Measurements from ENCODE around the gene CCK.

CCK gene

GRCh38 chr3:42224658-42225421 lies 41.1 kb downstream of the CCK start:
- no peak for DNase-seq

GRCh38 chr3:42224178-42224577 lies 41.8 kb downstream of the CCK start:
- no peak for DNase-seq

DNA sequence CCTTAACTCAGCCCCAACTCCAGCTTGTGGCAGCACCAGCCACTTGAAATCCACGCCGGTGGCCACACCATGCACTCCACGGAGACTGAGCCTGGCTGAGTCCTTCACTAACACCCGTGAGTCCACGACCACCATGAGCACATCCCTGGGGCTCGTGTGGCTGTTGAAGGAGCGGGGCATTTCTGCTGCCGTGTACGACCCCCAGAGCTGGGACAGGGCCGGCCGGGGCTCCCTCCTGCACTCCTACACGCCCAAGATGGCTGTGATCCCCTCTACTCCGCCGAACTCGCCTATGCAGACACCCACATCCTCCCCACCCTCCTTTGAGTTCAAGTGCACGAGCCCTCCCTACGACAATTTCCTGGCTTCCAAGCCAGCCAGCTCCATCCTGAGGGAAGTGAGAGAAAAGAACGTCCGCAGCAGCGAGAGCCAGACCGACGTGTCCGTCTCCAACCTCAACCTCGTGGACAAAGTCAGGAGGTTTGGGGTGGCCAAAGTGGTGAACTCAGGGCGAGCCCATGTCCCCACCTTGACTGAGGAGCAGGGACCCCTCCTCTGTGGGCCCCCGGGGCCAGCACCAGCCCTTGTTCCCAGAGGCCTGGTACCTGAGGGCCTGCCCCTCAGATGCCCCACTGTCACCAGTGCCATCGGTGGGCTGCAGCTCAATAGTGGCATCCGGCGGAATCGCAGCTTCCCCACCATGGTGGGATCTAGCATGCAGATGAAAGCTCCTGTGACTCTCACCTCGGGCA lies 42.9 kb downstream of the CCK start:
- DNase-seq, result no peak

DNA sequence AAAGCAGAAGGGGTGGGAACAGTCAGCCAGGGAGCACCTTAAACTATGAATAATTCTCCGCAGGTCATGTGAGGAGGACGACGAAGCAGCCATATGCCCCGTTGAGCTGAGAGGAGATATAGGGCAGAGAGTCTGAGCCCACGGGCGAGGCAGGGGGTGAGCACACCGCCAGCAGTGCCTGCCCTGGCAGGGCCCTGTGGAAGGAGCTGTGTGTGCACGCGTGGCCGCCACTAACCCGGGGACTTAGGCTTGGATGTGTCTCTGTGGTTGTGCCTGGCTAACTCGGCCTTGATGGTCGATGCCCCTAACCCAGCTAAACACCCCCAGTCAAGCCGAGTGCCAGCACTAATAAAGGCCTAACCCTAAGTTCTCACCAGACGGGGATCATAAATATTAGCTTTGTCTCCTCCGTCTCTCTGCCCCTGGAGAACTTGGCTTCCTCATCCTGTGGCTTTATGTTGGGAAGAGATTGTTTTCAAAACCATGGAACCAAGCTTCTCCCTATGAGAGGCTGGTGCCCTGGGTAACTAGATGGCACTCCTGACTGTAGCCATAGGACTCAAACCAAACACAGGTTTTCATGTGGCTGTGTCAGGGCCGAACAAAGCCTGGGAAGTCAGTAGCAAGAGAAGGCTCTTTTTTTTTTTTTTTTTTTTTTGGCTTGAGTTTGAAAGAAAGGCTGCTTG lies 45.4 kb downstream of the CCK start:
- no peak for DNase-seq

- DNase-seq, result no peak
Measured at GRCh38 chr3:42216931-42217333, 49.1 kb downstream of the CCK start.

GRCh38 chr3:42216302-42216701 lies 49.7 kb downstream of the CCK start:
- no peak for DNase-seq

DNA sequence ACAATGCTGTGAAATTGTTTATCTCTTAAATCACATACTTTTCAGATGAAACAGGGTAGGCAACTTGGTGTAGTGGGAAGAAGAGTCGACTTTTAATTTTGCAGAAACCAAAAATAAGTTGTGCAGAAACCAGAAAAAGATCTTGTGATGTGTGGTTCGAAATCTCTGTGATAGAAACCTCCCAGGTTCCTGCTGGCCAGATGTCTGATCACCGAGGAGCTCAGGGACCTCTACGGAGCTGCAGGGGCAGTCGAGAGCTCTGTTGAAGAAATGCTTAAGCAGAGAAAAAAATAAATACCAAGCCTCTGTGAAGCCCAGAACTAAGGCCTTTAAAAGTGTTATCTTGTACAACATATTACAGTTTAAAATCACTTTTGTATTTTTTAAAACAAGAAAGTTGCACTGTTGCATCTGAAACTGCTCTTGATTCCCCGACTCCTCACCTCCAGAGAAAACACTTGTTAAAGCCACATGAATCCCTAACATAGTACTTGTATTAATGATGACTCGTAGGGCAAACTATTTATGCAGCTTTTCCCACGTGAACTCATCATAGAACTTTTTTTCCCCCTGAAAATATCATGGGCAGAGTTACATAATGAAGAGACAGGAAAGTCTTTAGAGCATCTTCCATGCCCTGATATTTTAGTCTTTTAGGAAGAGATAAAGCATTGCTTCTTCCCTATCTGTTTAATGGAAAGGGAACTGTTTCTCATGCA lies 51.3 kb downstream of the CCK start:
- DNase-seq, result no peak

DNA sequence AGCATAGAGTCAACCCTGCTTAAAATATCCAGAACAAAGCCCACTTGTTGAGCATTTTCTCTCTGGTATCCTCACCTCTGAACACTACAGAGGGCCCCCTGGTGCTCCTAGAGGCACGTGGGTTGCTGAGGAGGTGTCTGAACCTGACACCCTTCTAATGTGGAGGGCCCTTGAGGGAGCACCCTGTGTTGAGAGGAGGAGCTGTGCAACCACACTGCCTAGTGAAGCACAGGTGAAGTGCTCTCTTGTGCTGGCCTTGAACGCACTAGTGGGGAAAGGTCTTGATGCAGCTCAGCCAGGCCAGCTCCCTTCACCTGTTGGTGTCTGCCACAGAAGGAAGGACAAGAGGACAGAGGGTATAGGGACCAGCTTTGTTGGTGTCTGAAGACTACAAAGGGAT lies 51.9 kb downstream of the CCK start:
- no peak for DNase-seq

- DNase-seq, result no peak
Measured at GRCh38 chr3:42213417-42213816, 52.6 kb downstream of the CCK start.

DNA sequence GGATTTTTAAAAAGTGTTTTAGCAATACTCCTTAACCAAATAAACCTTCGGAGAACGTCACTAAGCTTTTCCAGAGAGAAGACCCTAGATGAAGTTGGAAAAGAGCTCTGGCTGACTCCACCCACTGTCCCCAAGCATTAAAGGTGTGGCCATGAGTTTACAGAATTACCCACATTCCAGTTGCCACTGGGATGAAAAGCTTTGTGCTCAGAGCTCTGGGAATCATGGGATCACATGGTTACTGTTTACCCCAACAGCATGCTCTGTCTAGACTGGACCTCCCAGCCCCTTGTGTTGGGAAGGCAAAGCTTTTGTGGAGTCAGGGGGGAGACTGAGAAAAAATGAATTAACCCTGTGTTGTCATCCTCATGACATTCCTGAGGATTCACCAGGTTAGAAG lies 55.3 kb downstream of the CCK start:
- no peak for DNase-seq

- no peak for DNase-seq
Measured at GRCh38 chr3:42209917-42210316, 56.1 kb downstream of the CCK start.

Data from GOT3 (cell line).